Breast epithelium (tissue), 3 donors: ENCODE measurements around the gene CFAP46.

Experiments used
- POLR2A ChIP-seq: fragments of 450-650 bp; IDR thresholded peaks from one replicate; pipeline ENCODE4 v1.6.1; 2016; ENCODE audit warnings: antibody characterized with exemption, mild to moderate bottlenecking, moderate library complexity
- TF ChIP-seq, protein P1 (sequence below), 3 donors: fragments of 450-650 bp; IDR thresholded peaks; one replicate each; pipeline ENCODE4 v1.5.1; 2016 to 2017; ENCODE audit warnings: antibody characterized with exemption in 3 of 3, mild to moderate bottlenecking in 3 of 3, moderate library complexity in 3 of 3

DNA sequence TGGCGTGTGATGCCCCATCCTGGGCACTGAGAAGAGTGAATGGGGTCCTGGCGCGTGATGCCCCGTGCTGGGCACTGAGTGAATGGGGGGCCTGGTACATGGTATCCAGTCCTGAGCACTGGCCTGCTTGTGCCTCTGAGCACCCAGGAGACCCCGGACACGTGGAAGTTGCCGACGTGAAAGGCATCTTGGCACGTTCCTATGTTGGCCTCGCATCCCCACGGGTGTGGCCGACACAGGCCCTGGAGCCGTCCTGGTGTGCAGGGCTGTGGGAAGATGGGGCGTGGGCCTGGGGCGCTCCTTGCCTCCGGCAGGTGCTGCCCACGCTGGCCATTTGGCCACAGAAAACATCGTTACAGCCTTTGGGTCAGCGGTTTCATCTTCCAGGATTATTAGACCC is 35.5 kb downstream of the CFAP46 start:
- TF ChIP-seq, protein P1, sequence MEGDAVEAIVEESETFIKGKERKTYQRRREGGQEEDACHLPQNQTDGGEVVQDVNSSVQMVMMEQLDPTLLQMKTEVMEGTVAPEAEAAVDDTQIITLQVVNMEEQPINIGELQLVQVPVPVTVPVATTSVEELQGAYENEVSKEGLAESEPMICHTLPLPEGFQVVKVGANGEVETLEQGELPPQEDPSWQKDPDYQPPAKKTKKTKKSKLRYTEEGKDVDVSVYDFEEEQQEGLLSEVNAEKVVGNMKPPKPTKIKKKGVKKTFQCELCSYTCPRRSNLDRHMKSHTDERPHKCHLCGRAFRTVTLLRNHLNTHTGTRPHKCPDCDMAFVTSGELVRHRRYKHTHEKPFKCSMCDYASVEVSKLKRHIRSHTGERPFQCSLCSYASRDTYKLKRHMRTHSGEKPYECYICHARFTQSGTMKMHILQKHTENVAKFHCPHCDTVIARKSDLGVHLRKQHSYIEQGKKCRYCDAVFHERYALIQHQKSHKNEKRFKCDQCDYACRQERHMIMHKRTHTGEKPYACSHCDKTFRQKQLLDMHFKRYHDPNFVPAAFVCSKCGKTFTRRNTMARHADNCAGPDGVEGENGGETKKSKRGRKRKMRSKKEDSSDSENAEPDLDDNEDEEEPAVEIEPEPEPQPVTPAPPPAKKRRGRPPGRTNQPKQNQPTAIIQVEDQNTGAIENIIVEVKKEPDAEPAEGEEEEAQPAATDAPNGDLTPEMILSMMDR (IDR thresholded peaks at IDR 0.05): no peak
- TF ChIP-seq POLR2A: no peak
